Gastroesophageal sphincter (tissue), 3 donors: ENCODE data around the gene RPIA.

ENCODE experiments used
- POLR2A ChIP-seq, 2 donors: fragments of 450-650 bp; IDR thresholded peaks; one replicate each; pipeline ENCODE4 v1.6.1; 2017; ENCODE audit warnings: antibody characterized with exemption in 2 of 2, mild to moderate bottlenecking in 2 of 2, moderate library complexity in 1 of 2
- POLR2AphosphoS5 ChIP-seq: sonication (generic); formaldehyde crosslinking; IDR thresholded peaks from one replicate; pipeline ENCODE4 v1.6.1; 2017; ENCODE audit warnings: antibody characterized with exemption
- TF ChIP-seq, protein P1 (sequence below), 4 experiments: fragments of 200-600 bp in 2 of 4; fragments of 450-650 bp in 2 of 4; sonication (generic) in 1 of 4; IDR thresholded peaks; one replicate each; pipeline ENCODE4 v1.5.1; 2017 to 2019; ENCODE audit warnings: antibody characterized with exemption in 4 of 4, mild to moderate bottlenecking in 2 of 4, moderate library complexity in 2 of 4

DNA sequence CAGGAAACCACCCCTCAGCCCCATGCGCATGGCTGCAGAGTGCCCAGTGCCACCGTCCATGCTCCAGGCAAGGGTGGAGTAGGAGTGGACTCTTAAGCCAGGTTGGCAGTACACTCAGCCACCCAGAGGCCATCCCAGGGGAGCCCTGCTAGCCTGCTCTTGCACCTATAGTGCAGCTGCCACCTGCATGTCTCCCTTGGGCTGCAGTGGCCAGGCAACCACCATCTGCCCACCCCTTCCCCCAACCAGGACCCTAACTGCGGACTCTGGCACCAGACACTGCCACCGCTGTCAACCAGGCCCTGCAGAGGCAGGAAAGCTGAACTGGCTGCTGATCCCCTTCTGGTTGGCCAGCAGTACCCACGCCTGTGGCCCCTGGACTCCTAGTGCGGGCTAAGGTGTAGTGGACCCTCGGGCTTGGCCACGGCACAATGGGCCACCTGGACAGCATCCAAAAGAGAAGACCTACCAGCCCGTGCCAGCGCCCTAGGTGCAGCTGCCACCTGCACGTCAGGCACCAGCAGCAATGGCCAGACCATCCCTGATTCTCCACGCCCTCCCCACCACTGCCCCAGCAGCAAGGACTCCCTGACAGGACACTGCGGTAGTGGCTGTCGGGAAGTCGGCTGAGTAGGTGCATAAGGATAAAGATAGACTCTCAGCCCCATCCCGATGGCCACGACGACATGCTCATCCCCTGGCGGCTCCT lies 72.8 kb downstream of the RPIA start:
- TF ChIP-seq, protein P1, sequence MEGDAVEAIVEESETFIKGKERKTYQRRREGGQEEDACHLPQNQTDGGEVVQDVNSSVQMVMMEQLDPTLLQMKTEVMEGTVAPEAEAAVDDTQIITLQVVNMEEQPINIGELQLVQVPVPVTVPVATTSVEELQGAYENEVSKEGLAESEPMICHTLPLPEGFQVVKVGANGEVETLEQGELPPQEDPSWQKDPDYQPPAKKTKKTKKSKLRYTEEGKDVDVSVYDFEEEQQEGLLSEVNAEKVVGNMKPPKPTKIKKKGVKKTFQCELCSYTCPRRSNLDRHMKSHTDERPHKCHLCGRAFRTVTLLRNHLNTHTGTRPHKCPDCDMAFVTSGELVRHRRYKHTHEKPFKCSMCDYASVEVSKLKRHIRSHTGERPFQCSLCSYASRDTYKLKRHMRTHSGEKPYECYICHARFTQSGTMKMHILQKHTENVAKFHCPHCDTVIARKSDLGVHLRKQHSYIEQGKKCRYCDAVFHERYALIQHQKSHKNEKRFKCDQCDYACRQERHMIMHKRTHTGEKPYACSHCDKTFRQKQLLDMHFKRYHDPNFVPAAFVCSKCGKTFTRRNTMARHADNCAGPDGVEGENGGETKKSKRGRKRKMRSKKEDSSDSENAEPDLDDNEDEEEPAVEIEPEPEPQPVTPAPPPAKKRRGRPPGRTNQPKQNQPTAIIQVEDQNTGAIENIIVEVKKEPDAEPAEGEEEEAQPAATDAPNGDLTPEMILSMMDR (IDR thresholded peaks at IDR 0.05) = no peak
- no peak for TF ChIP-seq POLR2A (IDR thresholded peaks at IDR 0.05)
- TF ChIP-seq POLR2AphosphoS5 = no peak
